HFFc6 (cell line): ENCODE data around the gene CPA1. TPM values are rescaled to one million over a fixed set of nuclear protein-coding genes. Genes with fewer than 3 reads are reported as not detected.

Experiments
- DNase-seq: peaks from one replicate; pipeline ENCODE4 v3.0.0-alpha.2; 2018
- H3K27ac Mint-ChIP-seq: 2 replicates; pipeline ENCODE4 v1.8.0; 2020; ENCODE audit warnings: mild to moderate bottlenecking, mixed read lengths
- H3K27me3 Mint-ChIP-seq: 2 replicates; pipeline ENCODE4 v1.8.0; 2021; ENCODE audit warnings: mild to moderate bottlenecking, moderate library complexity, mixed read lengths; ENCODE audit not compliant: insufficient read depth
- H3K36me3 Mint-ChIP-seq: 2 replicates; pipeline ENCODE4 v1.8.0; 2021; ENCODE audit warnings: low read depth, mixed read lengths
- H3K4me1 Mint-ChIP-seq: 2 replicates; pipeline ENCODE4 v1.8.0; 2020; ENCODE audit warnings: low read depth, mixed read lengths
- H3K4me3 Mint-ChIP-seq: 2 replicates; pipeline ENCODE4 v1.8.0; 2020; ENCODE audit warnings: mild to moderate bottlenecking, moderate library complexity, mixed read lengths
- H3K9me3 Mint-ChIP-seq: 2 replicates; pipeline ENCODE4 v1.8.0; 2020; ENCODE audit warnings: mild to moderate bottlenecking, mixed read lengths
- CTCF ChIP-seq: fragments of 200-600 bp; sonication (generic); IDR thresholded peaks from 2 replicates; pipeline ENCODE4 v1.5.0; 2021; ENCODE audit warnings: antibody characterized with exemption, mild to moderate bottlenecking
- total RNA-seq, 6 experiments: library from RNA; stranded (reverse); fragmentation: NEBNext Ultra II Directional; extraction: Animal tissue kit (Norgen Biotek cat#: 25700); gene quantifications; 2 replicates in 1 of 6; 3 replicates in 5 of 6; pipeline ENCODE4 v1.2.3, GENCODE V29; 2021

CPA1 gene
- total RNA-seq, 6 experiments from 2014 or later, result not detected

DNA sequence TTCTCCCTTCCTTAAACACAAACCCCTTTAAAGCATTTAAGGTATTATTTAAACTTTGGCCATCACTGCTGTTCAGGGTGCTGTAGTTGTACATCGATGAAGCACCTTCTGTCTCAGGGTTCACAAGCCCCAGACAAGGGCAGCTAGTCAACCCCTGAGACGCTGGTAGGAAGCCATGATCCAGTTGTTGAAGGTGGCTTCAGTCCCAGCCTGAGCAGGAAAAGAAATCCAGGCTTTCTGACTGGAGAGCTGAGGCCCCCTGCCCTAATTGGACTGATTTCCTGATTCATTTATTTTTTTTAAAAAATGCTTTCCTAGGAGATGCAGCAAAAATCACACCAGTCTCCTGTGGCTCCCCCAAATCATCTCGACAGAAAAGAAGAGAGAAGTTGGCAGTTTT lies 15.8 kb downstream of the CPA1 start:
- no peaks in the 10 kb centered on the region for H3K27me3 Mint-ChIP-seq
- TF ChIP-seq CTCF, result no peak
- H3K27ac Mint-ChIP-seq, result no peak overlapping the region
- no peak overlapping the region for H3K4me3 Mint-ChIP-seq
- H3K9me3 Mint-ChIP-seq, result no peaks in the 10 kb centered on the region
- peaks cover 28% of the 10 kb centered on the region for H3K4me1 Mint-ChIP-seq
- peaks cover 15% of the 10 kb centered on the region for H3K36me3 Mint-ChIP-seq
- DNase-seq, result no peak

DNA sequence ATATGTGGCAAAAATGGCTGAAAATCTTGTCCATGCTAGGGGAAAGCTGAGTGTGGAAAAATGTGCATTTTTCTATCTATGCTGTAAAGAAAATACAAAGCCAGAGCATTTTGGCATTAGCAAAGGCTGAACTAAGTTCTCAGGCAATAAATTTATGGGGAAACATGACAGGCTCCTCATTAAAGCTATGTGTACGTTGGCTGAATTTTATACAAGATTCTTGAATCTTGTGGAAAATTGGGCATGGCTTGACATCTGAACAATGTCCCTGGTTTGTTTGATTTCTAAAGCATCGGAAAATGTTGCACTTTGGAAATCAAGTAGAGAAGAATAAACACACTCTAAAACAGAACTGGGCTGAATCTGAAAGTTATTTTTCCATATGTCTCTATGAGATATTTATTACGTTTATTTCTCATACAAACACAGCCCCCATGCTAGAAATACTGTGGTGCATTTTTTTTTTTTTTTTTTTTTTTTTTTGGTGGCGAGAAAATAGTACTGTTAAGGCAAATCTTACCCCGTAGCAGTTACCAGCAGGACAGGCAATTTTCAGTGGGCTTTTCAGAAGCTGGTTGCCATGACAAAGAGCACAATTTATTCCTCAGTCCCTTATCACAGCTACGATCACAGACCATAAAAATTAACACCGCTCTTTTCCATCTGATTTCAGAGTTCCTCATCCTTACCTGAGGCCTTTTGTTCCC lies 16.9 kb downstream of the CPA1 start:
- Mint-ChIP-seq H3K27ac (no peak overlapping the region; the same call in 1 of the 2 replicates), H3K36me3 (peaks cover 15% of the 10 kb centered on the region), H3K4me3 (no peak overlapping the region), H3K4me1 (peaks cover 26% of the 10 kb centered on the region), H3K27me3 (no peaks in the 10 kb centered on the region), H3K9me3 (no peaks in the 10 kb centered on the region)
- no peak for DNase-seq
- TF ChIP-seq CTCF, result no peak

DNA sequence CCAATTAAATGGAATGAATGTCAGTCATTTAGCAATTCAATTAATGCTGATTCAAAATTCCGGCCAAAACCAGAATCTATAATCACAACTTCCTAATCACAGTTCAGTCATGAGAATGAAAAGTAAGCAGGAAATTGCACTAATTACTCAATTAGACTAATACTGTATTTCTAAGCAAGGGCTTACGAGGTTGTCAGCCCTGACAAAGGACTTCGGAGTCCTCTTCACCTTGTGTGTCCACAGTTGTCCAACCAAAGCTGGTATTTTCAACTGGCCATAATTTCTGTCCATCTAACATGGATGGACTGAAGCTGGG lies 17.4 kb downstream of the CPA1 start:
- DNase-seq, result no peak
- H3K27ac Mint-ChIP-seq, result no peak overlapping the region; the same call in 1 of the 2 replicates
- no peak overlapping the region for H3K4me3 Mint-ChIP-seq
- no peak for TF ChIP-seq CTCF
- H3K27me3 Mint-ChIP-seq, result no peaks in the 10 kb centered on the region
- H3K36me3 Mint-ChIP-seq, result peaks cover 19% of the 10 kb centered on the region
- H3K9me3 Mint-ChIP-seq, result no peaks in the 10 kb centered on the region
- peaks cover 21% of the 10 kb centered on the region for H3K4me1 Mint-ChIP-seq

DNA sequence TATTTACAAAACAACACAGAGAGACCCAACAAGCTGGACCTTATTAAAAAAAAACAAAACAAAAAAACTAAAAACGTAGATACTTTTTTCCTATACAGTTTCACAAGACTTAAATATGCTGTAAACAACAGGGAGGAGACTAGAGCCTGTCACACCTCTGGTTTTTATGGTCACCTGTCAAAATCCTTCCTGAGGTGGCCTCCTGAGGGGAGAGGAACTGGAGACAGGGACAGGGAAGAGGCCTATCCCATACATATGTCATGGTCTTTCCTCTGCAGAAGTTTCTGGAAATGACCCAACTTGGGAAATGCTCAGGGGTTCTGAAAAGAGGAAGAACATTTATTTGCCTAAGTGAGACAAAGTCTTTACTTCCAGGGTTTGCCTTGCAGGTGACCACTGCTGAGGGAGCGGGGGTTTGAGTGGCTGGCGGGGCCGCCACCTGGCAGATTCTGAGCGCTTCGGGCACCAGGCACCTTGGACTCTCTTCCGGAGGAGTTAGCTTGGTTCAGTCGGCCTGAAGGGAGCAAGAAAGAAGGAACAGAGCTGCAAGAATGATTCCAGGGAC lies 18.3 kb downstream of the CPA1 start:
- H3K27ac Mint-ChIP-seq, result no peak overlapping the region
- DNase-seq, result no peak
- H3K27me3 Mint-ChIP-seq, result no peaks in the 10 kb centered on the region
- H3K4me1 Mint-ChIP-seq, result peaks cover 14% of the 10 kb centered on the region
- H3K9me3 Mint-ChIP-seq, result no peaks in the 10 kb centered on the region
- no peak overlapping the region for H3K4me3 Mint-ChIP-seq
- H3K36me3 Mint-ChIP-seq, result peaks cover 22% of the 10 kb centered on the region
- no peak for TF ChIP-seq CTCF

DNA sequence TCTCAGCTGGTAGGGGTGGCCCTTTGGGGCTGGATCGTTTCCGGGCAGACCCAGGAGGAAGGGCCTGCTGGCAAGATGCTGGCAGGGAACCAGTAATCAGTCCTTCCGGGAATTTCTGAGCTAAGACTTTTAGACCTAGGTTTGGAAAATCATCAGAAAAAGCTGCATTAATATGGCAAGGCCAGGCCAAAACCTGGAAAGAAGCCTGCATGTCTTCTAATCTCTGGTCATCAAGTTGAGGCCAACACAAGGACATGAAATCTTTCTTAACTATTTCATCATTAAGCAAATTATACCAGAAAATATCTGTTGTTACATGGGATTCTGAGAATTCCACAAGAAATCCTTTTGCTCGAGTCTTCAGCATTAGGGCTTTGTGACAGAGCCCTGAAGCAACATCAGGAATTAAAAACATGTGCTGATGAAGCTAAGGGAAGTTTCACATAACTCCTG lies 19.9 kb downstream of the CPA1 start:
- H3K27ac Mint-ChIP-seq, result peak overlapping the region; percentile 81

More for the DNA sequence above, 19.9 kb downstream of the CPA1 start:
- Mint-ChIP-seq H3K9me3 (no peaks in the 10 kb centered on the region), H3K36me3 (peaks cover 22% of the 10 kb centered on the region), H3K4me3 (peak overlapping the region; percentile 1; the same call in 1 of the 2 replicates), H3K27me3 (no peaks in the 10 kb centered on the region), H3K4me1 (peaks cover 14% of the 10 kb centered on the region)
- peak; percentile 50 for DNase-seq
- no peak for TF ChIP-seq CTCF
